Raji (cell line): Measurements from ENCODE around the gene KRI1.

Experiments used
- POLR2A ChIP-seq: IDR thresholded peaks from 2 replicates; pipeline ENCODE4 v1.6.1; 2011; ENCODE audit warnings: low read depth, low read length, control low read depth; ENCODE audit not compliant: insufficient read depth

KRI1 gene

GRCh38 chr19:10516064-10516385, 49.8 kb downstream of the KRI1 start:
- no peak for TF ChIP-seq POLR2A

- no peak for TF ChIP-seq POLR2A
Measured at GRCh38 chr19:10514211-10515145, 51.3 kb downstream of the KRI1 start.

GRCh38 chr19:10513223-10513622, 52.6 kb downstream of the KRI1 start:
- no peak for TF ChIP-seq POLR2A

GRCh38 chr19:10510301-10510802, 55.5 kb downstream of the KRI1 start:
- TF ChIP-seq POLR2A: no peak

GRCh38 chr19:10508707-10509106, 57.1 kb downstream of the KRI1 start:
- TF ChIP-seq POLR2A: no peak

- no peak for TF ChIP-seq POLR2A
Measured at GRCh38 chr19:10508036-10508435, 57.8 kb downstream of the KRI1 start.

GRCh38 chr19:10505583-10506229, 60.1 kb downstream of the KRI1 start:
- TF ChIP-seq POLR2A: no peak; the same call in 1 of the 2 replicates
